ENCODE data around the gene SHISA8. TPM values are rescaled to one million over a fixed set of nuclear protein-coding genes. Genes with fewer than 3 reads are reported as not detected.
"Not testable (repeated sequence)": the region's sequence is repeated elsewhere in the genome, so short reads cannot be mapped to it uniquely, and the experiment has no call there.

SHISA8 gene
- total RNA-seq, 1 experiment from 2014 or later = not detected

DNA sequence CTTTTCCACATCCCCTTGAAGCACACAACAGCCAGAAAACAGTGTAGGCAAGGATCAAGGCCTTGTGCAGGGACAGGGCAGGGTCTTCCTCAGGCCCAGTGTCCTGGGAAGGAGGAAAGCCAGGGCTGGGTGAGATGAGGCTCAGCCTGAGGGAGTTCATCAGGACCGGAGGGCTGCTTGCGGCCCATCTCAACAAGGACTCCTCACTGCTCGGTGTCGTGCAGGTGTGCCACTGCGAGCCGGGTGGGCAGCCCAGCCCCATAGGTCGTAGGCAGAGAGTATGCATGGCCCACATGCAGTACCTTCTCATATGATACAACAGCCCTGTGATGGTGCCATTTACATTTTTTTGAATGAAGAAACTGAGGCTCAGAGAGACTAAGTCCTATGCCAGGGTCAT, 12.9 kb downstream of the SHISA8 start:
- DNase-seq (ENCODE audit: extremely low read depth, low read depth) = no peak

DNA sequence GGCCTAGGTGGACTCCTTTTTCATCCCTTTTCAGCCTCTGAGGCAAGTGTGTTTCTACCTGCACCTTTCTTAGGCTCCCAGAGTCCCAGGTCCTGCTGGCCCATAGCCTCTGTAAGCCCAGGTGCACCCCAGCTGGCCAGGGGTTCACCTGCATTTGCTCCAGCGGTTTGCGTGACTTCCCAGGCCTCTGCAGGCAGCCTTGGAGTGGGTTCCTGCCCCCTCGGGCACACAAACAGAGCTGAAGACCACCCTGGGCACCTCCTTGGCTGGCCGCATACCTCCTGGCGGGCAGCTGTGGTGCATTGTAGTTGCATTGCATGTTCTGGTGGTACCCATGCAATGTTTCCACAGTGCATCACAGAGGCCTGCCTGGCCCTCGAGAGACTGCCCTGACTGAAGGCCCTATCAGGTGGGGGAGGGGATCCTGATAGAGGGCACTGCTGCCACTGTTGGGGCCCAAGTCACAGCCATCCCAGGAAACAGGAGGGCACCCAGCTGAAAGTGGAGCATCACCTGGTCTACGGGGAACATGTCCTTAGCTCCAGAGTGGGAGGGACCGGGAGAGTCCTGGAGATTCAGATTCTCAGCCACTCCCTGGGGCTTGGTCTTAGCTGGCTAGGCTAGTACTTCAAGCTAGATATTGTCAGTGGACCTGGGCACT, 14.1 kb downstream of the SHISA8 start:
- DNase-seq (ENCODE audit: extremely low read depth, low read depth) = no peak

DNA sequence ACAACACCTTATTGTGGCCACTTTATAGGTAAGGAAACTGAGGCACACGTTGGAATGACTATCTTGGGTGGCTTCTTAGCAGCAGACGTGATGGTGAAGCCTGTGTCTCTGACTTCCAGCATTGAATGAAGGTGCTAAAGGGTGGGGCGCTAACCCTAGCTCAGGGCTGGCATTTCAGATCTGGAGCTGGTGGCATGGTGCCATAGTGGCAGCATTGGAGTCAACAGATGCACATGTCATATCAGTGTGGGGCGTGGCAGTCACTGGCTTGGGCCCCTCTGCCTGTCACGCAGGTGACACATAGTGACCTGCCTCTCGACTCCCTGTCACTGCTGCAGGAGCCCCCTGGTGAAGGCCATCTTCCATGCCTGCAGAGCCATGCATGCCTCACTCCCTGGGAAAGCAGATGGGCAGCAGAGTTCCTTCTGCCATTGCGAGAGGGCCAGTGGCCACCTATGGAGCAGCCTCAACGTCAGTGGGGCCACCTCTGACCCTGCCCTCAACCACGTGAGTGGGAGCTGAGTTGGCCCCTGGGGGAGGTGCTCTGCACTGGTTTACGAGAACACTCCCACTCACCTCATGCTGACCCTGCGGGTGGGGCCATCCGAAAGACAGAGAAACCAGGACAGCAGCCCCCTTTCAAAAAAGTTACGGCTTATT, 14.8 kb downstream of the SHISA8 start:
- no peak for DNase-seq (ENCODE audit: extremely low read depth, low read depth)

DNA sequence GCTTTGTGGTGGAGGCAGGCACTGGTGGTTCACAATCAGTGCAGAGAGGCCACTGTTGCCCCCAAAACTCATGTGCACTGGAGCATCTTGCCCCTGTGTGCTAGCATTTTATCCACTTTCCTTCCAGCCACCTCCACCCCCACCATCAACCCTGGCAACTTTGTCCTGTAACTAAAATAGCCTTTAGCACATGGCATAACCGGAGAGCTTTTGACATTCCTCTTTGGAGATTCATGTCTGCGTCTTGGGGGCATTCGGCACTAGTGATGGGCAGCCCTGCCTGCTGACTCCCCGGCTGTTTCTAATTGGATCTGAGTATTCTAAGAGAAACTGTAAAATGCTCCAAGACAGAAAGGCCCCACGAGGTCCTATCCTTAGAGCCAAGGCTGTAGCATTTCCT, 15.8 kb downstream of the SHISA8 start:
- no peak for DNase-seq (ENCODE audit: extremely low read depth, low read depth)

DNA sequence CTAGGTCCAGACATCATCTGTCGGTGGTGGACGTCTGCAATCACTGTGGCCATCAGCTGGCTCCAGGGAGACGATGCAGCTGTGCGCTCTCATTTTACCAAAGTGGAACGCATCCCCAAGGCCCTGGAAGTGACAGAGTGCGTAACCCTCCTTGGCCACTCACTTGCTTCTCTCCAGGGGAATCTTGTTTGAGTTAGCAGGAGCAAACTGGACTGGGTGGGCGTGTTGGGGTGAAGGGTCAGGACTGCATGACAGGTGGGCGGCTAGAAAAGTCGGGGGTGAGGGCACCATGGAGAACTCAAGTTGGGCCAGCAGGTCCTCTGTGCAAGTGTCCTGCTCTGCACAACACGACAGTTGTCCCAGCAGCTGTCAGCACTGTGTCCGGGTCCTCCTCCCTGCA, 16.2 kb downstream of the SHISA8 start:
- DNase-seq (ENCODE audit: extremely low read depth, low read depth) = no peak

DNA sequence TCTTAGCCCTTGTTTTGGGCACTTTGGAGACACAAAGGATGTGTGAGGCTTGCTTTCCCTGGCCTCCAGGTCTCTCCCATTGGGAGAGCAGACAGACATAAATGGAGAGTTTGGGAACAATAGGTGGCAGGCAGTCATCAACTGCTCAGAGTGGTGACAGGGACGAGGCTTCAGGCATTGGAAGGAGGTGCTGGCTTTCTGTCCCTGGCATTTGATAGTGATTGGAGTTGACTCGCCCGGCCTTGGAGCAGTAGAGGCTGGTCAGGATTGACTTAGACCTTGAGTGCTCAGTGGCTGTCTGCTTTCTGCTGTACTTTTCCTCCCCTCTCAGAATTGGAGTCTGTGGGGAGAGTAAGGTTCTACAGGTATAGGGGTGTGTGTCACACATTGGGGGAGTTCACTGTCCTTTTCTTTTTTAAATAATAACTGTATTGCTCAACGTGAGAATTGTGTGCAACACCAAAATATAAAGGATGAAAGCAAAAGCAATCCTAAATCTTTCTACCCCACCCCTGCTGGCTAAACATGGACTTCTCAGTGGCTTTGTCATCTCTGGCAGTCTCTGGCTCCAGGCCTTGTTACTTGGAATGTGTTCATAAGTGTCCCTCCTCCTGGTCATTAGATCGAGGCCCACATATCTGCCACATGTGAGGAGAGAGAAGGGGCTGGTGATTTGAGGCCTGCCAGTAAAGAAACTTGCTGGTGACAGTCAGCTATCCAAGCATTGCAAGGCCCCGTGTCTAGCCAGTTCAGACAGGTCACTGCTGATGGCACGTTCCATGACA, 21.1 kb downstream of the SHISA8 start:
- DNase-seq (ENCODE audit: extremely low read depth, low read depth) = no peak

DNA sequence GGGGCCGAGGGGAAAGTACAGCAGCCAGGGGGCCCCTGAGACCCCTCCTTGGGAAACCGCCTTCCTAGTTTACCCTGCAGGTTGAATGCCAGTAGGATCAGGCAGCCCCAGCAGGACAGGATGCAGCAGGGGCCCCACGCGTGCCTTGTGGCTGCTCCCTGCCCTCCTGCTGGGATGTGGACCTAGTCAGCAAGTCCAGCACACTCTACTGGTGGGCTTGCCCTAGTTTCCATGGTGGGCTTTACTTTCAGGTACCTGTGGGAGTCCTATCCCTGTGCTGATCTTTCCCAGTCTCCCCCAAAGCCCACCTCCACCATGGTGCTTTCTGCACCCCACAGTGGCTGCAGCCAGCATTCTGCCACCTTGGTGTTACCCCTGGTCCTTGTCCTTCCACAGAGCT, 22.2 kb downstream of the SHISA8 start:
- no peak for DNase-seq (ENCODE audit: extremely low read depth, low read depth)

DNA sequence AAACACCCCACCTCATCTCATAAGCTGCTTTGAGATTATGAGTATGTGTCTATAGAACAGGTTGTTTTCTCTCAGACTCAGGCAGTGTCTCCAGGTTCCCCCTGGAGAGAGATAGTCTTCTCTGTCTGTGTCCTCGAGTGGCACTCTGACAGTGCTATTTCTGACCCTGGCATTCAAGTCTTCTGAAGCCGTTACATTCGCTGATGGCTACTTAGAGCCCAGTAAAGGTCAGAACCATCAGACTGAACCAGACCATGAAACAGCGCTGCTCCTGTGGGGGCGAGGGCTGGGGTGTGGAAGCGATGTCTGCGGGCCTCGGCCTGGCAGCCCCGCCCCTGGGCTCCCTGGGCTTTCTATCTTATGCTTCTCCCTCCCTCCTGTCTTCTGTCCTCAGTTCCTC, 23.5 kb downstream of the SHISA8 start:
- no peak for DNase-seq (ENCODE audit: extremely low read depth, low read depth)

DNA sequence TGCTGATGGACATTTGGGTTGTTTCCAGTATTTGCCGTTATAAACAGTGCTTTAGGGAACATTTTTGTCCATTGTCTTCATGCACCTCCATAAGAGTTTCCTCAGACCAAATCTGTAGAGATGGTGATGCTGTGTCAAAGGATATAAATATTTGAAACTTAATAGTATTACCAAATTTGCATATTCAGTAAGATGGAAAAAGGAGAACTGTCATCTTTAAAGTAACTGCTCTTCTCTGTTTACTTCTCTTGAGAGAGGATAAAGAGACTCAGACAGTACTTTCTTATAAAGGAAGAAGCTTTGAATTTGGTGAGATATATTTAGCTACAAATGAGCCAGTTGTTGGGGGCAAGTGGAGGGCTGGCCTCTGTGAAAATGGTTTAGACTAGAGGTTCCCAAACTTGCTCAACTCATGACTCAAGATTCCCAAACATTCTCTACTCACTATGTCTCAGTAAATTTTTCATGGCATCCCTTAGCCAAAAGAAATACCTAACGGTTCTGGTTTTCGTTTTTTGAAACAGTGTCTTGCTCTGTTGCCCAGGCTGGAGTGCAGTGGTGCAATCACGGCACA, 26.2 kb downstream of the SHISA8 start:
- no peak for DNase-seq (ENCODE audit: extremely low read depth, low read depth)

DNA sequence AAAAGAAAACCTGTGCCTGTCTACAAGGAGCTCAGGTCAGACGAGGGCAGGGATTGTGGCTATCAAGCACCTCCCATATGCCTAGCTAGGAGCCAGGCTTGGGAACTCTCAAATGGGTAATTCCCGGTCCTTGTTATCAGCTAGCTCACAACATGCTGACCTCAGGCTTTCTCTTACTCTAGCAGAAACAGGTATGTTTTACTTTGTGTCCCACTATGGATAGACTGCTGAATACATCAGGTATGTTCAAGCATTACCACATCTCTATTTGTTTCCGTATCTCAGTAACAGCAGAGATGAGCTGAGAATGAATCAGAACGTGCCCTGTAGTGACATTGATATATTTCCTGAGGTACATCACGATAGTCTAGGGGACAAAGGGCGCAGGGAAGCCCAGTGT, 29.4 kb downstream of the SHISA8 start:
- DNase-seq (ENCODE audit: extremely low read depth, low read depth) = no peak

DNA sequence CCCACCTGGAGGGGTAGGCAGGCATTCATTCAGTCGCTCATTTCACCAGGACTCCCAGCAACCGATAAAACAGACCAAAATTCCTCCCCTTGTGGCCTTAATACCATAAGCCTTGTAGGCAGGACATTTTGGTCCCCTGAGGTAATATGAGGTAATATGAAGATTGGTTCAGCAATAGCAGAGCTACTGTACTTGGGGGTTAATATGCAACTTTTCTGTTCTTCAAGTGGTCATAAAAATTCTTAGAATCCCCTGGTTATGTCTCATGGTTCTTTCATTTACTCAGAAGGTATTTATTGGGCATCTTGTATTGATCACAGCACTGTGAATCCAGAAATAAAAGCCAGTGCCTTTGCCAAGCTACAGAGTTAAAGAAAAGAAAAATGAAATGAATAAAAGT, 29.8 kb downstream of the SHISA8 start:
- no peak for DNase-seq (ENCODE audit: extremely low read depth, low read depth)

DNA sequence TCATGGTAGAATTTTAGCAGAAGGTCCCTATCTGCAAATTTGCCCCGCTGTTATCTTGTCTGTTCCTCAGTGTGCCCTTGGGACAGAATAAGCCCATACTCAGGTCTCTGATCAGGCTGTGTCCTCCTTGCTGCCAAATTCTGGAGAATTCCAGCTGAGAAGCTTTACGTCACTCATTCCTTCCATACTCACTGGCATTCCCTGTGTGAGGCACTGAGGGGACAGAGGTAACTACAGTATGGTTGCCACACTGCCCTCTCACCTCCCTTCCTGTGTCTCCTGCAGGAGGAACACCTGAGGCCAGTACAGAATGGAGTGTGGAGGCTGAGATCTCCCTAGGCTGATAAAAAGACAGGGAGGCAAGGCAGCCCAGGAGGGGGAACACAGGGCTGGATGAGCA, 31.5 kb downstream of the SHISA8 start:
- no peak for DNase-seq (ENCODE audit: extremely low read depth, low read depth)

DNA sequence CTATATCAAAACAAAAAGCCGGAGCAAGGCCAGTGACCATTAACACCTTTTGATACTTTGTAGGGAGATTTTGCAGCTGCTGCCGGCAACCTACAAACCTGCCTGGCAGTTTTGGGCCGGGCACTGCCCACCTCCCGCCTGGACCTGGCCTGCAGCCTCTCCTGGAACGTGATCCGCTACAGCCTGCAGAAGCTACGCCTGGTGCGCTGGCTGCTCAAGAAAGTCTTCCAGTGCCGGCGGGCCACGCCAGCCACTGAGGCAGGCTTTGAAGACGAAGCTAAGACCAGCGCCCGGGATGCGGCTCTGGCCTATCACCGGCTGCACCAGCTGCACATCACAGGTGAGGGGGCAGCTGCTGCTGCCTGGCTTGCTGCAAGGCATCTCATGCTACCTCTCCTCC, 34.2 kb downstream of the SHISA8 start:
- no peak for DNase-seq (ENCODE audit: extremely low read depth, low read depth)

DNA sequence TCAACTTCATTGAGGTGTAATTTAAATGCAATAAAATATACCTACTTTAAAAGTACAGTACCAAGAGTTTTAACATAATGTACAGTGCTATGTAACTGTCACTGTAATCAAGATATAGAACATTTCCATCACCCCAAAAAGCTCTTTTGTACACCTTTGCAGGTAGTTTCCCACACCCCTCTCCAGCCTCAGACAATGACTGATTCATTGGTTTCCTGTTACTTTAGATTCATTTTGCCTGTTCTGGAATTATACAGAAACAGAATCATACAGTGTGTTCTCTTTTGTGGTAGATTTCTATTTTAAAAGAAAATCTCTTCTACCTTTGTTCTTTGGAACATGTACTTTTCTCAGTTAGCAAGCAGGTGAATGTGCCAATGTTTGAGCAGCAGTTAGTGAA, 38.2 kb downstream of the SHISA8 start:
- DNase-seq (ENCODE audit: extremely low read depth, low read depth) = no peak

DNA sequence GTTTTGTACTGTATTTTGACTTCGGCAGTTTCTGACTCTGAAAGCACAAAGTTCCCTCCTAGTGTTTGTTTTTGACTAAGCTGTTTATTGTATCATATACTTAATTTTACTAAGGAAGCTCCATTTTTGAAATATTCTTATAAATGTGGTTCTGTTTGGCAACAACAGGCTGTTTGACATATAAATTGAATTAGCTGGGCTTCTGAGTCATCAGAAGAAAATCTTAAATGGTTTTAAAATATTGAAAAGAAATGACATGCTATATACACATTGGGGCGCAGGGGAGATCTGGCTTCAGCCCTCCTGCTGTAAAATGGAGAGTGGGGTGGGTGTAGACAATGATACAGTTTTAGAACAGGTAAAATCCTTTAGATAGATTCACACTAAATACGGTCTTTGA, 38.6 kb downstream of the SHISA8 start:
- no peak for DNase-seq (ENCODE audit: extremely low read depth, low read depth)

DNA sequence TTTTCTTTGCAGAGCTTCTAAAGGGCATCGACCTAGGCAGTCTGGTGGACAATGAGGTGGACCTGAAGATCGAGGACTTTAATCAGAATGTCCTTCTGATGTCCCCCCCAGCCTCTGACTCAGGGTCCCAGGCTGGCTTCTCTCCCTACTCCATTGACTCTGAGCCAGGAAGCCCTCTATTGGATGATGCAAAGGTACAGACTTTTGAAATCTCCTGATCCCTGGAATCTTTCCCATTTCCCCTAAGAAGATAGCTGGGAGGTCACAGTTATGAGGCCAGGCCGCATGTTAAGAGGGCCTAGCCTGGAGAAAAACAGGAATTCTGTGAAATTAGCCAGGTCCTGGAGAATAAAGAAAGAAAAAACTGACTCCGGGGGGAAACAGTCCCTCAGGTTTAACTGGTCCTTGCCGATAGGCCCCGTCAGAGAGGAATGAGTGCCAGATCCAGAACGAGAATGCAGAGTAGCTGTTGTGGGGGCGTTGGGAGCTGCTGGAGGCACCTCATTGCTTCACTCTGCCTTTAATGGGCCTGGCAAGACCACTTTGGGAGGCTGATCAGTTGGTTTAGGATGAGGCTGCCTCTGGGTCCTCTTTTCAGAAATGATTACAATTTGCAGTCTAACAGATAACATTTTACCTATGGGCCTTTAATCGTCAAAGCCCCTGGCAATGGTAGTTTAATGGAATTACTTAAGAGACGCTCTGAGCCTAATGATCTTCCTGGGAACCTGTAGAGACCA, 39.2 kb downstream of the SHISA8 start:
- no peak for DNase-seq (ENCODE audit: extremely low read depth, low read depth)

DNA sequence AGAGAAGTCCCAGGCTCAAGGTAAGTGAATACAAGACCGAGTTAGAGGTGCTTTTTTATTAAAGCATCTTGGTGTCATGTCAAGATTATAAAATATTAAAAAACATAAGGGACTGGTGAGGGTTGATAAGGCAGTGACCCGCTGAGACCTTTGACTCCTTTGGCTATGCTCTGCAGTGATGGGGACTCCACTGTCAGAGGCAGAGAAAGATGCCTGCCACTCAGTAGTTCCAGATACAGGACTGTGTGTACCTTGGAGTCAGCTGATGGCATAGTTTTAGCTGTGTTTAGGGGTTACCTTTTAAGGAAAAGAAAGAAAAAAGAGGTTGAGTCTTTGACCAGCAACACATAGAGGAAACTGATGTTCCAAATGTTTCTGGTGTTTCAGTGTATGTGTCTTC, 40.8 kb downstream of the SHISA8 start:
- DNase-seq (ENCODE audit: extremely low read depth, low read depth) = no peak

DNA sequence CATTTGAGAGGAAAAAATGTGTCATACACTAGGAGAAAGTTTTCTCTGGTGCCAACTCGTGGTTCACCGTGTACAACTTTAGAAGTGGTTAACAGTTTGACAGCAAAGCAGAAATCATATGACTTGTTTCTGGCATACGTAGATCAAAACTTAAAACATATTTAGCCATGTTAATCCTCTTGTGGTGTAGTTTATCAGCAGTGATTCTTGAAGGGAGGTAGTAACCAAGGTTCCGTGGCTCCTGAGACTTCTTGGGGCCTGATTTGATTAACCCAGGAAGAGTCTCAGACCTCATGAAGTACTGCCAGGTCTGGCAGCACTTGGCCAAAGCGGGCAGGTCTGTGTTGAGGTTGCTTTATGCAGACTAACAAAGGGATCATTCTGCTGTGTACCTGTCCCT, 41.5 kb downstream of the SHISA8 start:
- DNase-seq (ENCODE audit: extremely low read depth, low read depth) = no peak

DNA sequence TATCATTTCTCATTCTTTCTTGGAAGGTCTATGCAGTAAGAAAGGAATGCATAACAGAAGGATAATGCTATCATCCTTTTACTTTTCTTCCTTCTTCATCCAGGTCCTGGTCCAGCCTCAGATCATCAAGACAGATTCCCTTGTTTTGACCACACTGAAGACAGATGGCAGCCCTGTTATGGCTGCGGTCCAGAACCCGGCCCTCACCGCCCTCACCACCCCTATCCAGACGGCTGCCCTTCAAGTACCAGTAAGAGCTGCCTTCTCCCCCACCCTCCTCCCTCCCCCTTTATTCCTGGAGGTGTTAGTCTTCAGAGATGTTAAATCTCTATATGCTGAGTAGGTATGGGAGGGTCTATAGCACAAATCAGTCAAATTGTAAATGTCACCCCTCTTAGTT, 44.1 kb downstream of the SHISA8 start:
- no peak for DNase-seq (ENCODE audit: extremely low read depth, low read depth)

DNA sequence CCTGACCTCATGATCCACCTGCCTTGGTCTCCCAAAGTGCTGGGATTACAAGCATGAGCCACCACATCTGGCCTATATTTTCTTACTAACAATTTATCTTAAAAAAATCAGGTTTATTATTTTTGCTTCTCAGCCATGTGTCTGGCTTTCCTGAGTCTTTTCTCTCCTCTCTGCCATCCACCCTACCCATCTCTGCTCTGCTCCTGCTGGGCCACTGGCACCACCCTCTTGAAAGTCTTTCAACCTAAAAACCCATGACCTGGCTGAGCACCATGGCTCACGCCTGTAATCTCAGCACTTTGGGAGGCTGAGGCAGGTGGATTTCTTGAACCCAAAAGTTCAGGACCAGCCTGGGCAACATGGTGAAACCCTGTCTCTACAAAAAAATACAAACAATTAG, 44.8 kb downstream of the SHISA8 start:
- not testable (repeated sequence) for DNase-seq (ENCODE audit: extremely low read depth, low read depth)

DNA sequence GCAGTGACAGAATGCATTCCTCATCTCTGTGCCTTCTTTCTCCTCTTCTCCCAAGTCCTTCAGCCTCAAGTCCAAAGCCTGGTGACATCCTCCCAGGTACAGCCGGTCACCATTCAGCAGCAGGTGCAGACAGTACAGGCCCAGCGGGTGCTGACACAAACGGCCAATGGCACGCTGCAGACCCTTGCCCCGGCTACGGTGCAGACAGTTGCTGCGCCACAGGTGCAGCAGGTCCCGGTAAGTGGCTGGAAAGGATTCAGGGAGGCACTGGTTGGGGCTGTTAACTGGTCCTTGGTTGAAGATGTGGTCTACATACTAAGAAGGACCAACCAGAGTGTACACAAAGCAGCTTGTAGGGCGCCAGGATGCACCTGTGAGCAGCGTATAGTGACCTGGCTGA, 46.3 kb downstream of the SHISA8 start:
- DNase-seq (ENCODE audit: extremely low read depth, low read depth) = no peak

Measured in NCI-H460 (cell line).